ENCODE results near the gene CFAP92.
"Not testable (repeated sequence)": the region's sequence is repeated elsewhere in the genome, so short reads cannot be mapped to it uniquely, and the experiment has no call there.

Gene CFAP92

GRCh38 chr3:128879991-128880390, 113.9 kb downstream of the CFAP92 start:
- peak in 3 of 42 donors; percentile 8 to 43 (median 16) for DNase-seq
- intact Hi-C loops (cut with DNase I) = loop anchor here (2.0 to 10.0 kb wide), 2 partner anchors 153 to 265 kb away; partner anchors contain the start of gene RAB7A

GRCh38 chr3:128879125-128879969, 114.5 kb downstream of the CFAP92 start, which contains the start of gene ACAD9:
ACAD9 (plus strand) TSS chr3:128879620; CDS start chr3:128879692, 72 bp downstream.
- DNase-seq = peak; percentile 90 to 99 (median 97)
- intact Hi-C loops (cut with DNase I) = loop anchor here (2.0 kb wide), 1 partner anchor 153 kb away; the partner anchor contains the start of gene RAB7A

DNA sequence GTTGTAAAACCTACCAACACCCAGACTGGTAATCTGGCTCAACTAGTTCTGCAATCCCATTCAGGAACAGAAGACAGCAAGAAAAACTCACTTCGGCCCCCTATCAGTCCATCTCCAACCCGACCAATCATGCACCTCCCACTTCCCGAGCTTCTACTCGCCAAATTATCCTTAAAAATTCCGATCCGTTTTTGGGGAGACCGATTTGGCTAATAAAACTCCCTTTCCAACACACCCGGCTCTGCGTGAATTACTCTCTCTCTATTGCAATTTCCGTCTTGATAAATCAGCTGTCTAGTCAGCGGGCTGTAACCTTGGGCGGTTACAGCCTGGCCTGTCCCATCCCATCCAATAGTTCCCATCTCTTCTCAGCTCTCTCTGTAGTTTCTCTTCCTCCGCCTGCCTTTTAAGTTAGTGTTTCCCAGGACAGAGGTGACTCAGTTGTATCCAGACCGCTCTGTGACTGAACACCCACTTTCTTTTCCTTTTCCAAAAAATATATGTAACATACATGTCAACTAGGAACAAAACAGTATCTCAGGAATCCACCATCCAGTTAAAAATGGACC, 115.2 kb downstream of the CFAP92 start:
- DNase-seq = peak in 7 of 42 donors; percentile 2 to 45 (median 15)
- intact Hi-C loops (cut with DNase I) = loop anchor here (2.0 kb wide), 1 partner anchor 152 kb away; the partner anchor contains the start of gene RAB7A

GRCh38 chr3:128878011-128878457, 115.8 kb downstream of the CFAP92 start:
- DNase-seq = no peak
- intact Hi-C loops (cut with DNase I) = loop anchor here (2.0 kb wide), 1 partner anchor 151 kb away; the partner anchor contains the start of gene RAB7A

DNA sequence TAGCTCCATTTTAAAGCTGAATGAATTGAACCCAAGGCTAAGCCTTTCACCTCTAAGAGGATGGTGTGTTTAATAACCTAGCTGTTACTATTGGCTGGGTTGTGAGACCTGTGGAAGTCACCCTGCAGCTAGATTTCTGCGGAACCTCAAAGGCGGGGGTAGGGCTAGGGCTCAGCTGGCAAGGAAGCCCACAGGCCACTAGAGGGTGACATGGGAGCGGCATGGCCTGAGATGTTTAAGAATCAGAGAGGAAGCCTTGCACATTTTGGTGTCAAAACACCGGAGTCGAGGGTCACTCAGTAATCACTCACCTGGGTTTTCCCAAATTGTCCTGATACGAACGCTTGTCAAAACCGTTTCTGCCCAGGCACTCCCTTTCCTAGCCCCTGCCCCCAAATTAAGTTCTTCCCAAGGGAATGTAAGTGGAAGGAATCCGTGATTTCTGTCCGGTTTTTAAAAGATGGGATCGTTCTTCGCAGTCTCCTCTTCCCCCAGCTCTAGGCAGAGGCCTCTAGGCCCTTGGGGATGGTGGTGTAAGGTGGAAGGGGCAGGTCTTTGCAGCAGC, 118.2 kb downstream of the CFAP92 start:
- intact Hi-C loops (cut with DNase I) = no loop called here
- DNase-seq = peak in 35 of 42 donors; percentile 14 to 72 (median 44)

GRCh38 chr3:128874481-128875180, 119.2 kb downstream of the CFAP92 start:
- intact Hi-C loops (cut with DNase I) = no loop called here
- no peak for DNase-seq

GRCh38 chr3:128873244-128874022, 120.4 kb downstream of the CFAP92 start:
- intact Hi-C loops (cut with DNase I) = no loop called here
- DNase-seq = no peak

GRCh38 chr3:128872744-128873143, 121.1 kb downstream of the CFAP92 start:
- intact Hi-C loops (cut with DNase I) = no loop called here

GRCh38 chr3:128872282-128872681, 121.6 kb downstream of the CFAP92 start:
- no peak for DNase-seq
- intact Hi-C loops (cut with DNase I) = no loop called here

More at GRCh38 chr3:128872744-128873143, 121.1 kb downstream of the CFAP92 start:
- no peak for DNase-seq

DNA sequence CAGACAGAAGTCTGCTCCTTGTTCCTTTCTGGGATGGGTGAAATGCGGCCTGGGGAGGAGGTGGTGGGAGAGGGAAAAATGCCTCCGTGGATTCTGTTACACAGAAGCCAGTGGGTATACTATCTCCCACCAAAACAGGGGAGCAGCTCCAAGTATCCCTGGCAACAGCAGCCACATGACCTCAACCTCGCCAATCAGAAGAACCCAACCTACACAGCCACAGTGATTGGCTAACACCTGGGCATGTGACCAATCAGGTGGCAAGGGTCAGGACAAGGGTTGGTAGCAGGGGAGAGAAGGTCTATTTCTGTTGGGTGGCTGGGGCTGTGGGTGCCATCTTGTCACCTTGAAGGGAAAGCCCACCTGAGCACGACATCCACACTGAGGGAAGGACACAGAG, 123.5 kb downstream of the CFAP92 start:
- intact Hi-C loops (cut with DNase I) = no loop called here
- DNase-seq = no peak

GRCh38 chr3:128867200-128868125, 126.4 kb downstream of the CFAP92 start:
- intact Hi-C loops (cut with DNase I) = no loop called here

GRCh38 chr3:128864849-128865804, 128.7 kb downstream of the CFAP92 start:
- intact Hi-C loops (cut with DNase I) = not testable (repeated sequence)
- peak in 41 of 42 donors; percentile 14 to 77 (median 53) for DNase-seq

More at GRCh38 chr3:128867200-128868125, 126.4 kb downstream of the CFAP92 start:
- DNase-seq = no peak

DNA sequence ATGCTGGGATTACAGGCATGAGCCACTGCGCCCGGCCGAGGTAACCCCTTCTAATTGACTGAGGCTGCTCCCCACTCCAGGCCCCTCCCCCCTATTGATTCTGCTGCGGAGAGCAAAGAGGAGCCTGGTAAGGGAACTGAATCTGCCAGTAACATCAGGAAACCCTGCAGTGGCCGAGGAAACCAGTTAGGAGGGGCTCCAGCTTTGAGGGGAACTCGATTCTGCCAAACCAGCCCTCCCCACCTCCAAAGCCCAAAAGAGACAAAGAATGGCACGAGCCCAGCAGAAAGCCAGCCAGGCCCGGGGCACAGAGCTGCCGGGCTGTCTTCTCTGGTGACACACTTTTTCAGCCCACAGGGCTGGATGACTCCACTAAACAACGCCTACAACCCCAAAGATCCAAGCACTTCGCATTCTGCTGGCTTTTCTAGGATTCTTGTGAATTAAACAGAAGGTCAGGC, 129.5 kb downstream of the CFAP92 start:
- intact Hi-C loops (cut with DNase I) = no loop called here
- DNase-seq = peak; percentile 28 to 89 (median 65)

GRCh38 chr3:128863560-128863959, 130.3 kb downstream of the CFAP92 start:
- no peak for DNase-seq
- intact Hi-C loops (cut with DNase I) = no loop called here

DNA sequence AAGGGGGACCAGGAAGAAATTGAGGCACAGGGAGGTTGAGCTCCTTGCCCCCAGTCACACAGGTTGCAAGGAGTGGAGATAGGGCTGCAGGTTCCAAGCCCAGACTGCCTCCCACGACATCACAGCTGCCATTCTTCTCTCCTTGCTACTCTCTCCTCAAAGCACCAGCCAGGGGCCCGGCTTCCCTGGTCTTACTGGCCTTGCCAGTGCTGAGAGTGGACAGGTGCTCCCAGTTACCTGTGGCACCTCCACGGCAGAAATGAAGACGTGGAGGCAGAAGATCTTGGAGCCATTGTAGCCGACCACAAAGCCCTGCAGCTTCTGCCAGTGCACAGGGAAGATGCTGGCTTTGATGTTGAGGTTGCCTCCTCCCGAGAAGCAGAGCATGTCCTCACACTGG, 132.4 kb downstream of the CFAP92 start:
- intact Hi-C loops (cut with DNase I) = no loop called here
- DNase-seq = no peak
